Eye (tissue), 1 donor: ENCODE results near the gene TKT.

ENCODE experiments used
- DNase-seq: peaks from one replicate; pipeline ENCODE4 v3.0.0-alpha.2; 2015

Gene TKT

DNA sequence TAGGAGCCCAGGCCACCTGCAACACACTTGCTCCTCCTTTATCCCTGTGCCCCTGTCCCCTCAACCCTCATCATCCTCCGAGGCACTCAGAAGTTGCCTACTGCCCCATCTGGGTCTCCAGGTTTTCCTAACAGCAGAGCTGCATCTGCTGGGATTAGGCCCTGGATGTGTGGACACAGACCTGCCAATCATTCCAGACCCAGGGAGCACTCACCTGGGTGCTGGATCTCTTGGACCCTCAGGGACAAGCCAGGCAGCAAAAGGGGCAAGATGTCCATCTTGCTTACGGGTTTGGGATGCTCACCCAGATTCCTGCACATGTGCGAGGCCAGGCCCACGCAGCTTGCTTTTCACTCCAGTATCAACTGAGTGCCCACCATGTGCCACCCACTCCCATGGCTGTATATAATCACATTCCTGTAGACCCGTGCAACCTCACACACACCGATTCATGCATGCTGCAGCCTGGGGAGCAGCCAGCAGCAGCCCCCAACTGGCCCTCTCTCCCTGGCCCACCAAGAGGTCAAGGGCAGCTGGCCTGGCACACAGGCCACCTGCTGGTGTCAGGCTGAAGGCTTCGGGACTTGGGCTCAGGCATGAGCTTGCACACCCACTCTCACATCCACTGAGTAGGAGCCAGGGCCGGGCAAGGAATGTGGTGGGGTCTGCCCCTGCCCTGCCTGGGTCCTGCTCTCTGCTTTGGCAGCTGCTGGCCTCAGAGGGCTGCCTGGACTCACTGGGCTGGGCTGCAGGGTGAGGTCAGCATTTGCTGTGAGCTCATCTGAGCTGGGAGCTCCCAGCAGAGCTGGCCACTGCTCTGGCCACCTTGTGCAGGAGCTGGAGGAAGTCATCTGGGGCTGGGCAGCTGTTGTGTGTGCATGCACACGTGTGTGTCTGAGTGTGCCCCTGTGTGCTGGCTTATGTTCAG is 79.9 kb downstream of the TKT start:
- no peak for DNase-seq
